ENCODE data around the gene CRYBG2.

GRCh38 chr1:26353210-26353859 lies 595 bp downstream of the CRYBG2 start:
- TF ChIP-seq SP1 (CRISPR knock-in tag; conservative IDR thresholded peaks at IDR 0.05): no peak
- TF ChIP-seq, protein P1, sequence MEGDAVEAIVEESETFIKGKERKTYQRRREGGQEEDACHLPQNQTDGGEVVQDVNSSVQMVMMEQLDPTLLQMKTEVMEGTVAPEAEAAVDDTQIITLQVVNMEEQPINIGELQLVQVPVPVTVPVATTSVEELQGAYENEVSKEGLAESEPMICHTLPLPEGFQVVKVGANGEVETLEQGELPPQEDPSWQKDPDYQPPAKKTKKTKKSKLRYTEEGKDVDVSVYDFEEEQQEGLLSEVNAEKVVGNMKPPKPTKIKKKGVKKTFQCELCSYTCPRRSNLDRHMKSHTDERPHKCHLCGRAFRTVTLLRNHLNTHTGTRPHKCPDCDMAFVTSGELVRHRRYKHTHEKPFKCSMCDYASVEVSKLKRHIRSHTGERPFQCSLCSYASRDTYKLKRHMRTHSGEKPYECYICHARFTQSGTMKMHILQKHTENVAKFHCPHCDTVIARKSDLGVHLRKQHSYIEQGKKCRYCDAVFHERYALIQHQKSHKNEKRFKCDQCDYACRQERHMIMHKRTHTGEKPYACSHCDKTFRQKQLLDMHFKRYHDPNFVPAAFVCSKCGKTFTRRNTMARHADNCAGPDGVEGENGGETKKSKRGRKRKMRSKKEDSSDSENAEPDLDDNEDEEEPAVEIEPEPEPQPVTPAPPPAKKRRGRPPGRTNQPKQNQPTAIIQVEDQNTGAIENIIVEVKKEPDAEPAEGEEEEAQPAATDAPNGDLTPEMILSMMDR (IDR thresholded peaks at IDR 0.05): no peak
- TF ChIP-seq, protein P2, sequence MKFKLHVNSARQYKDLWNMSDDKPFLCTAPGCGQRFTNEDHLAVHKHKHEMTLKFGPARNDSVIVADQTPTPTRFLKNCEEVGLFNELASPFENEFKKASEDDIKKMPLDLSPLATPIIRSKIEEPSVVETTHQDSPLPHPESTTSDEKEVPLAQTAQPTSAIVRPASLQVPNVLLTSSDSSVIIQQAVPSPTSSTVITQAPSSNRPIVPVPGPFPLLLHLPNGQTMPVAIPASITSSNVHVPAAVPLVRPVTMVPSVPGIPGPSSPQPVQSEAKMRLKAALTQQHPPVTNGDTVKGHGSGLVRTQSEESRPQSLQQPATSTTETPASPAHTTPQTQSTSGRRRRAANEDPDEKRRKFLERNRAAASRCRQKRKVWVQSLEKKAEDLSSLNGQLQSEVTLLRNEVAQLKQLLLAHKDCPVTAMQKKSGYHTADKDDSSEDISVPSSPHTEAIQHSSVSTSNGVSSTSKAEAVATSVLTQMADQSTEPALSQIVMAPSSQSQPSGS (CRISPR knock-in tag; IDR thresholded peaks at IDR 0.05; ENCODE audit: borderline replicate concordance, low read depth): no peak
- TF ChIP-seq MXD4 (CRISPR knock-in tag; IDR thresholded peaks at IDR 0.05; ENCODE audit: borderline replicate concordance): no peak
- no peak for TF ChIP-seq FOXP4 (CRISPR knock-in tag; IDR thresholded peaks at IDR 0.05)
- no peak for TF ChIP-seq MAX (CRISPR knock-in tag; IDR thresholded peaks at IDR 0.05)
- TF ChIP-seq NFYB (CRISPR knock-in tag; conservative IDR thresholded peaks at IDR 0.05; ENCODE audit: low read depth): no peak
- TF ChIP-seq AFF4 (CRISPR knock-in tag; IDR thresholded peaks at IDR 0.05; ENCODE audit: borderline replicate concordance): no peak

Data from WTC11 (cell line).